Right lobe of liver (tissue), 6 donors: Measurements from ENCODE around the gene ZCCHC7. TPM values are rescaled to one million over a fixed set of nuclear protein-coding genes. Genes with fewer than 3 reads are reported as not detected.
A peak's percentile ranks its signal among the peaks of the same experiment; 100 is the strongest.

ENCODE experiments used
- ATAC-seq, 4 donors: fragments of 200-7000 bp; cut with Tn5 transposase; one replicate each; pipeline ENCODE4 v1.9.1; 2020; ENCODE audit warnings: mild to moderate bottlenecking in 4 of 4, moderate library complexity in 4 of 4
- DNase-seq, 3 donors: peaks; one replicate each; pipeline ENCODE4 v3.0.0-alpha.2; 2020
- H3K27ac ChIP-seq, 3 donors: fragments of 200-600 bp; one replicate each; pipeline ENCODE4 v1.8.0; 2022
- H3K27me3 ChIP-seq, 2 donors: fragments of 200-600 bp; one replicate each; pipeline ENCODE4 v1.8.0; 2022
- H3K36me3 ChIP-seq, 4 donors: fragments of 200-600 bp; sonication (generic) in 1 of 4; one replicate each; pipeline versions ENCODE4 v1.5.1 to v1.8.0; 2017 to 2022; ENCODE audit warnings: control low read depth in 1 of 4
- H3K4me1 ChIP-seq, 4 donors: fragments of 200-600 bp; sonication (generic) in 1 of 4; one replicate each; pipeline versions ENCODE4 v1.5.1 to v1.8.0; 2017 to 2022; ENCODE audit warnings: control low read depth in 1 of 4
- H3K4me3 ChIP-seq, 3 donors: fragments of 200-600 bp; one replicate each; pipeline ENCODE4 v1.8.0; 2022
- H3K9me3 ChIP-seq, 4 donors: fragments of 200-600 bp; sonication (generic) in 1 of 4; one replicate each; pipeline versions ENCODE4 v1.5.1 to v1.8.0; 2017 to 2022; ENCODE audit warnings: control low read depth in 1 of 4
- CTCF ChIP-seq, 4 donors: fragments of 200-600 bp in 3 of 4; fragments of 450-650 bp in 1 of 4; IDR thresholded peaks; one replicate each; pipeline versions ENCODE4 v1.5.1 to v1.8.0; 2016 to 2022; ENCODE audit warnings: antibody characterized with exemption in 4 of 4, mild to moderate bottlenecking in 2 of 4
- POLR2A ChIP-seq: fragments of 450-650 bp; IDR thresholded peaks from one replicate; pipeline ENCODE4 v1.6.1; 2017; ENCODE audit warnings: antibody characterized with exemption, mild to moderate bottlenecking
- WGBS: methylation state at CpG from one replicate; pipeline ENCODE4 v1.1.6; 2018; ENCODE audit warnings: low coverage, low lambda C conversion rate; ENCODE audit not compliant: insufficient coverage; ENCODE audit errors: missing lambda C conversion rate; 5-methylcytosine and 5-hydroxymethylcytosine counted together
- intact Hi-C, 2 donors: fragments of 100-400 bp; cut with DNase I; formaldehyde crosslinking; loops; one replicate each; pipeline versions ENCODE4 v1.11.2 to v1.14.1; 2022
- total RNA-seq, 6 experiments: library from RNA; depleted of rRNA in 2 of 6; stranded (reverse); fragments of >200 nt in 2 of 6; fragmentation: NEBNext Ultra II Directional in 3 of 6; extraction: Animal tissue kit (Norgen Biotek cat#: 25700) in 3 of 6; gene quantifications; one replicate each; pipeline versions ENCODE4 v1.1.0 to v1.2.4, GENCODE V29; 2016 to 2023
- donor health status: DM: no; HTN: yes; CAD: no.
- donor health status: DM: no; HTN: no; CAD: no.
- donor health status: DM: no; HTN: no; CAD: no.
- donor health status: DM: no; HTN: yes; CAD: no.
- donor health status: DM: no; HTN: yes; CAD: no.

ZCCHC7 gene
- total RNA-seq, 6 experiments from 2014 or later, result 5.9 to 10.0 (median 7.2) TPM

GRCh38 chr9:37295178-37295577 lies 174.8 kb downstream of the ZCCHC7 start:
- H3K27me3 ChIP-seq, result no peaks in the 10 kb centered on the region
- H3K27ac ChIP-seq, result no peak overlapping the region
- intact Hi-C loops, result no loop called here
- no peak for ATAC-seq
- TF ChIP-seq POLR2A (no peak), CTCF (IDR thresholded peaks at IDR 0.05) (no peak)
- WGBS, result 46% methylated on average over 1 of the region's 1 CpG
- no peak for DNase-seq
- H3K4me1 ChIP-seq, result no peaks in the 10 kb centered on the region
- H3K36me3 ChIP-seq, result no peaks in the 10 kb centered on the region
- no peak overlapping the region for H3K4me3 ChIP-seq
- no peaks in the 10 kb centered on the region for H3K9me3 ChIP-seq

- H3K4me3 ChIP-seq, result no peak overlapping the region
- DNase-seq, result no peak
- intact Hi-C loops, result no loop called here
- no peaks in the 10 kb centered on the region for H3K9me3 ChIP-seq
- H3K36me3 ChIP-seq, result no peaks in the 10 kb centered on the region
- ATAC-seq, result no peak
- TF ChIP-seq CTCF (IDR thresholded peaks at IDR 0.05) (peak in 1 of 4 donors; percentile 25), POLR2A (no peak)
- no peaks in the 10 kb centered on the region for H3K4me1 ChIP-seq
- H3K27ac ChIP-seq, result no peak overlapping the region
- no peaks in the 10 kb centered on the region for H3K27me3 ChIP-seq
Measured at GRCh38 chr9:37295796-37296195, 175.4 kb downstream of the ZCCHC7 start.

- DNase-seq (no peak), ATAC-seq (no peak)
- Histone ChIP-seq H3K27me3 (no peaks in the 10 kb centered on the region), H3K27ac (no peak overlapping the region), H3K36me3 (no peaks in the 10 kb centered on the region), H3K9me3 (no peaks in the 10 kb centered on the region), H3K4me1 (no peaks in the 10 kb centered on the region), H3K4me3 (no peak overlapping the region)
- TF ChIP-seq POLR2A (no peak), CTCF (IDR thresholded peaks at IDR 0.05) (no peak)
- WGBS, result 76% methylated on average over 3 of the region's 3 CpGs
- intact Hi-C loops, result no loop called here
Measured at GRCh38 chr9:37297592-37297991, 177.2 kb downstream of the ZCCHC7 start.

GRCh38 chr9:37300620-37301019 lies 180.2 kb downstream of the ZCCHC7 start:
- no peak overlapping the region for H3K4me3 ChIP-seq
- 50% methylated on average over 1 of the region's 1 CpG for WGBS
- TF ChIP-seq CTCF (IDR thresholded peaks at IDR 0.05) (no peak), POLR2A (no peak)
- no peaks in the 10 kb centered on the region for H3K27me3 ChIP-seq
- DNase-seq (no peak), ATAC-seq (no peak)
- no peaks in the 10 kb centered on the region for H3K4me1 ChIP-seq
- no peaks in the 10 kb centered on the region for H3K9me3 ChIP-seq
- intact Hi-C loops, result no loop called here
- H3K36me3 ChIP-seq, result peaks cover 0 to 3% (median 0%) of the 10 kb centered on the region in 4 donors
- no peak overlapping the region for H3K27ac ChIP-seq
